ENCODE results near the gene ANKRD37. TPM values are rescaled to one million over a fixed set of nuclear protein-coding genes. Genes with fewer than 3 reads are reported as not detected.
A peak's percentile ranks its signal among the peaks of the same experiment; 100 is the strongest.

Gene ANKRD37
- total RNA-seq, 1 donor from 2014 or later, result 0.98 TPM

- Mint-ChIP-seq H3K27me3 (ENCODE audit: low read depth) (no peaks in the 10 kb centered on the region), H3K36me3 (ENCODE audit: low read depth) (peaks cover 16% of the 10 kb centered on the region), H3K4me3 (no peak overlapping the region), H3K27ac (ENCODE audit: unreplicated experiment) (no peak overlapping the region), H3K9me3 (peaks cover 7% of the 10 kb centered on the region), H3K4me1 (peaks cover 14% of the 10 kb centered on the region)
- DNase-seq (ENCODE audit: low read depth, low spot score), result no peak
- TF ChIP-seq CTCF (conservative IDR thresholded peaks at IDR 0.05), result no peak
Observed at GRCh38 chr4:185384930-185385331, 11.7 kb upstream of the ANKRD37 start.

GRCh38 chr4:185387957-185388356 is 8.7 kb upstream of the ANKRD37 start:
- Mint-ChIP-seq H3K27ac (ENCODE audit: unreplicated experiment) (no peak overlapping the region), H3K9me3 (no peaks in the 10 kb centered on the region), H3K36me3 (ENCODE audit: low read depth) (peaks cover 5% of the 10 kb centered on the region), H3K4me1 (peaks cover 14% of the 10 kb centered on the region), H3K27me3 (ENCODE audit: low read depth) (peaks cover 3% of the 10 kb centered on the region), H3K4me3 (no peak overlapping the region)
- no peak for TF ChIP-seq CTCF (conservative IDR thresholded peaks at IDR 0.05)
- DNase-seq (ENCODE audit: low read depth, low spot score), result no peak

- no peak for DNase-seq (ENCODE audit: low read depth, low spot score)
- H3K4me3 Mint-ChIP-seq, result no peak overlapping the region
- H3K4me1 Mint-ChIP-seq, result peaks cover 9% of the 10 kb centered on the region
- H3K9me3 Mint-ChIP-seq, result no peaks in the 10 kb centered on the region
- no peak overlapping the region for H3K27ac Mint-ChIP-seq (ENCODE audit: unreplicated experiment)
- H3K27me3 Mint-ChIP-seq (ENCODE audit: low read depth), result peaks cover 14% of the 10 kb centered on the region
- H3K36me3 Mint-ChIP-seq (ENCODE audit: low read depth), result peaks cover 5% of the 10 kb centered on the region
- TF ChIP-seq CTCF (conservative IDR thresholded peaks at IDR 0.05), result no peak
Observed at GRCh38 chr4:185390941-185391340, 5.7 kb upstream of the ANKRD37 start.

GRCh38 chr4:185392156-185392555 is 4.5 kb upstream of the ANKRD37 start:
- peaks cover 5% of the 10 kb centered on the region for H3K36me3 Mint-ChIP-seq (ENCODE audit: low read depth)

GRCh38 chr4:185394568-185395237 is 1.9 kb upstream of the ANKRD37 start:
- Mint-ChIP-seq H3K27me3 (ENCODE audit: low read depth) (peaks cover 16% of the 10 kb centered on the region), H3K9me3 (no peaks in the 10 kb centered on the region), H3K4me3 (peak overlapping the region; percentile 12), H3K4me1 (peaks cover 17% of the 10 kb centered on the region), H3K27ac (ENCODE audit: unreplicated experiment) (no peak overlapping the region), H3K36me3 (ENCODE audit: low read depth) (peaks cover 5% of the 10 kb centered on the region)
- no peak for DNase-seq (ENCODE audit: low read depth, low spot score)
- no peak for TF ChIP-seq CTCF (conservative IDR thresholded peaks at IDR 0.05)

More at GRCh38 chr4:185392156-185392555, 4.5 kb upstream of the ANKRD37 start:
- DNase-seq (ENCODE audit: low read depth, low spot score), result no peak
- H3K9me3 Mint-ChIP-seq, result no peaks in the 10 kb centered on the region
- H3K4me1 Mint-ChIP-seq, result peaks cover 14% of the 10 kb centered on the region
- H3K4me3 Mint-ChIP-seq, result no peak overlapping the region
- no peak for TF ChIP-seq CTCF (conservative IDR thresholded peaks at IDR 0.05)
- peaks cover 15% of the 10 kb centered on the region for H3K27me3 Mint-ChIP-seq (ENCODE audit: low read depth)
- no peak overlapping the region for H3K27ac Mint-ChIP-seq (ENCODE audit: unreplicated experiment)
